ENCODE measurements around the gene HAVCR2.

HAVCR2 gene

GRCh38 chr5:157108976-157109375 lies at the start of gene HAVCR2:
TSS of gene HAVCR2 (minus strand) at chr5:157109044. CDS start at chr5:157108983, 61 bp downstream.
- DNase-seq (ENCODE audit: low read depth): no peak

- DNase-seq (ENCODE audit: low read depth): no peak
These were observed 48.5 kb upstream of the HAVCR2 start for GRCh38 chr5:157157293-157157891.

GRCh38 chr5:157155297-157155696 lies 46.5 kb upstream of the HAVCR2 start:
- no peak for DNase-seq (ENCODE audit: low read depth)

DNA sequence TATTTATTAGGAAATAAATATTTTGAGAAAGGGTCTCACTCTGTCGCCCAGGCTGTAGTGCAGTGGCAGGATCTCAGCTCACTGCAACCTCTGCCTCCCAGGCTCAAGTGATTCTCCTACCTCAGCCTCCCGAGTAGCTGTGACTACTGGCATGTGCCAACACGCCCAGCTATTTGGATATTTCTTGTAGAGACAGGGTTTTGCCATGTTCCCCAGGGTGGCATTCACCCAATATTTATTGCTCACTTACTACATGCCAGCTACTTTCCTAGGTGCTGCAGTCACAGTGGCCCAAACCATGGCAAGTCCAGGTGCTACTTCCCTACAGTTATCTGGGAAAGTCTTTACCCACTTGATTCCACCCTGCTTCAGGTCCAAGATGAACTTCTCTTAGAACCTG lies 42.2 kb upstream of the HAVCR2 start:
- no peak for DNase-seq (ENCODE audit: low read depth)

DNA sequence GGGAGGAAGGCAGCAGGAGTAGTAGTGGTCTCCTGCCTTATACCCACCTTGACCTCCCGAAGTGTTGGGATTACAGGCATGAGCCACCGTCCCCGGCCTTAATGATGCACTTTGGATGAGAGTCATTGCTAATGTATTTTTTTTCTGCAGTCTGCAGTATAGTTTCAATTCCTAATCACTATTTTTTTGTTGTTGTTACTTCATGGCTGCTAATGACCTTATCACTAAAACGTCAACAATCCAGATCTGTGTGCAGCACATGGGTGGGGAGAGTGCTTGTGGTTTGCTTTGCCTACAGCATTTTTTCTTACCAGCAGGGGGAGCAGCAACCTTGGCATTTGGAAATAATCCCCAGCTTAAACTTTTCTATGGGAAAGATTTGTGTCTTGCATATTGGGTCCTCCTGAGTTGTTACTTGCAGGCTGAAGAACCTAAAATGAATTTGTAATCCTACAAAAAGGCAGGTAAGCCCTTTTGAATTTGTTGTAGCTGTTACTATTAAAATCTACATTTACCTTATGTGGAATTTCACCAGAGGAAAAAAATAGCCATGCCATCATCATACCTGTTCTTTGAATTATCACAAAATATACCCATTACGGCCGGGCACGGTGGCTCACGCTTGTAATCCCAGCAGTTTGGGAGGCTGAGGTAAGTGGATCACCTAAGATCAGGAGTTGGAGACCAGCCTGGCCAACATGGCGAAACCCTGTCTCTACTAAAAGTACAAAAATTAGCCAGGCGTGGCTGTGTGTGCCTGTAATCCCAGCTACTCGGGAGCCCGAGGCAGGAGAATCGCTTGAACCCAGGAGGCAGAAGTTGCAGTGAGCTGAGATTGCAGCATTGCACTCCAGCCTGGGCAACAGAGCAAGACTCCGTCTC lies 40.1 kb upstream of the HAVCR2 start:
- peak; percentile 43 for DNase-seq (ENCODE audit: low read depth)

GRCh38 chr5:157143127-157143971 lies 34.5 kb upstream of the HAVCR2 start:
- DNase-seq (ENCODE audit: low read depth): no peak

GRCh38 chr5:157142317-157143126 lies 33.7 kb upstream of the HAVCR2 start, which contains the start of gene MED7:
TSS of gene MED7 (minus strand) at chr5:157142865. CDS start at chr5:157139431, 3,434 bp downstream.
- DNase-seq (ENCODE audit: low read depth): peak; percentile 55

GRCh38 chr5:157137691-157138090 lies 28.8 kb upstream of the HAVCR2 start:
- DNase-seq (ENCODE audit: low read depth): no peak

- DNase-seq (ENCODE audit: low read depth): no peak
These were observed 23.4 kb upstream of the HAVCR2 start for GRCh38 chr5:157132281-157132612.

DNA sequence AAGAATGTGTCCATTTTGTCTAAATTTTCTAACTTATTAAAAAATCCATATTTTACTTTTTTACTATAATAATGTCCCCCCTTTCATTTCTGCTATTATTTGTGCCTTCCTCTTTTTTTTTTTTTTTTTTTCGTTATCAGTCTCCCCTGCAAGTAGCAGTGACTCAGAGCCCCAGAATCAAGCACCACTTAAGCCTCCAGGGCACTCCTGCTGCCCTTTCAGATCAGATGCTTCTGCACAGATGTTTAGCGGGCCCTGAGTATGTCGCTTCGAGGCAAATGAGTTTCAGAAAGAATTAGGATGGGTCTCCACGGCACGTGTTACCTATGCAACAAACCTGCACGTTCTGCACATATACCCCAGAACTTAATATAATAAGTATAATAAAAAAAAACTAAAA lies 22.1 kb upstream of the HAVCR2 start:
- no peak for DNase-seq (ENCODE audit: low read depth)

DNA sequence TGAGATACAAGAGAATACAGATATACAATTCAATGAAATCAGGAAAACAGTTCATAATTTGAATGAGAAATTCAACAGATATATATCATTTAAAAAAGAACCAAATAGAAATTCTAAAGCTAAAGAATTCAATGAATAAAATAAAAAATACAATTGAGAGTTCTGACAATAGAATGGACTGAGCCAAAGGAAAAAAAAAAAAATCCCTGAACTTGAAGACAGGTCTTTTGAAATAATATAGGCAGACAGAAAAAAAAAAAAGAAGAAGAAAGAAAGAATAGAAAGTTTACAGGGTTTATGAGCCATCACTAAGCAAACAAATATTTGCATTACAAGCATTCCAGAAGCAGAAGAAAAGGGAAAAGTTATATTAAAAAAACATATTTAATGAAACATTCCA lies 12.9 kb upstream of the HAVCR2 start:
- DNase-seq (ENCODE audit: low read depth): no peak

DNA sequence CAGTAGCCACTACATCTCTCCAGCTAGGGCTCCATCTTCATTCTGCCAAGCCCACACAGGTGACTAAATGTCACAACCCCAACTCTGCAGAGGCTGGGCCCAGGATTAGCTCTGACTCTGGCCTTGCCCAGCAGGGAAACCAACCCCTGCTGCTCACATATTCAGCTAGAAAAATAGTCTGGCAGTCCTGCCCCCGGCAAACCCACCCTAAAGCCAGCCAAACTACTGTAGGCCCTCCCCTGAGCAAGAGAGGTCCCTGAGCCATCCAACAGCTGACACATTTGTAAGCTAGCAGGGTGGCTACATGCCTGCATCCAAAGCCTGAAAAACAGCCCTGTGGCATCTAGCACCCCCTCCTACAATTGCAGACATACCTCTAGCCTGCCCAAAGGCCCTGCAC lies 11.3 kb upstream of the HAVCR2 start:
- no peak for DNase-seq (ENCODE audit: low read depth)

DNA sequence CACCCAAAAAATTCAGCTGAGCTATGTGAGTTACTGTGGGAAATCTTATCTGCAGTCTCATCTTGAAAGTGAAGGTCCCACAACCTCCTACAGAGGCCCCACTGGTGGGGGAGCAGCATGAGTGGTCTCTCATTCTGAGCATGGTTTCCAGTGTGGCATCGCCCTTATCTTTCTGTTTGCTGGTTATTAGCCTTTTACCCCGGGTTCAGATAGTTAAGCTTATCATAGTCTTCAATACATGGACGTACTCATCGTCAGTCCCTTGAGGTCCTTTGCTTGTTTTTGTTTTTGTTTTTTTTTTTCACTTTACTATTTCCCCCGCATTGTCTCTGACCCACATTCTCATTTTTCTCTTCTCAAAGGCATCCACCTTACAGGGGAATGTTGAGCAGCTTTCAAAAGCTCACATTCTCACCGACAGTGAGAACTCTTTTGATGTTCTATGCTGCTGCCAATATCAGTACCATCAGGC lies 7.7 kb upstream of the HAVCR2 start:
- DNase-seq (ENCODE audit: low read depth): no peak

DNA sequence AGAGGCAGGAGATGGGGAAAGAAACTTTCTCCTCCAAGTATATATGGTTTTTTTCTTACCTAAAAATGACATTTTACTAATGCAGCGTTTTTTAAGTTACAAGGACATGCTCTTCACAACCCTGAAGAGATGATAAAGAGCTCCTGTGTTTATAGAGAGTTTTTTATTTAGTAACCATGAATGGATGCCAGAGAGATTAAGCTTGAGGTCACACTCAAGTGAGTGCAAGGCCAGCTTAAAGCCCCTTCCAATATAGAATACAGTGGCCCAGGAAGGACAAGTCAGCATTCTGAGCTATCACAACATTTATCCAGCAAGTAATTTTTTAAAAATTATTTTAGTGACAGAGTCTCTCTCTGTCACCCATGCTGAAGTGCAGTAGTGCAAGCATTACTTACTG lies 6.7 kb upstream of the HAVCR2 start:
- DNase-seq (ENCODE audit: low read depth): no peak

- no peak for DNase-seq (ENCODE audit: low read depth)
These were observed 6.2 kb upstream of the HAVCR2 start for GRCh38 chr5:157115012-157115411.

DNA sequence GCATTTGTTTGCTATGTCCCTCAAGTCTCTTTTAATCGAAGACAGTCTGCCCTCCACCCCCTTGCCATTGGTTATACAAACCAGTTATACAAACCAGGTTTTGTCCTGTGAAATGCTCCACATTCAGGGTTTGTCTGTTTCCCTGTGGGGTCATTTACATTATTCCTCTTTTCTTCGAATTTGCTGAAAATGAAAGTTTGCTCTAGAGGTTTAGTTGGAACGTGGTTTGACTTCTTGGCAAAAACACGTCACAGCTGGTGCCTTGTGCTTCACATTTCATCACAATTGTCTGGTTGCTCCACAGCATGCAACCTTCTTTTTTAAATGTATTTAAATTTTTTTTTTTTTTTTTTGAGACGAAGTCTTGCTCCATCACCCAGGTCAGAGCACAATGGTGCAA lies 4.2 kb upstream of the HAVCR2 start:
- DNase-seq (ENCODE audit: low read depth): no peak

- no peak for DNase-seq (ENCODE audit: low read depth)
These were observed 900 bp upstream of the HAVCR2 start for GRCh38 chr5:157109744-157110143.

DNA sequence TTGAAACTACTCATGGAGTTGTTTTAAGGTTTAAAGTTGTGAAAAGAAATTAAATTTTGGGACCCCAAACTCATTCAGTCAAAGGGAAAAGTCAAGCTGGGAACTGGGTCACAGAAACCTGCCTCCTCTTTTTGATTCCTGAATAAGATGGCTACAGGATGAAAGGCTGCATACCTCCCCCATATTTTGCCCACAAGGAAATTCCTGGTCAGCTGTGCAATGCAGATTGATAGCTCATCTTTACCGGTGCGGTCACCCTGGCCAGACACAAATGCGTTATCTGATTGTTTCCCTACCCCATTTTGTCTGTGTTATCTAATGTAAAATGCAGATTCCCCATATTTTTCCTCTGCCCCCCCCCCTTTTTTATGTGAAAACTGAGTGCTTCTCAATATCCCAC lies 1.3 kb downstream of the HAVCR2 start:
- no peak for DNase-seq (ENCODE audit: low read depth)

- no peak for DNase-seq (ENCODE audit: low read depth)
These were observed 2.0 kb downstream of the HAVCR2 start for GRCh38 chr5:157106630-157107461.

DNA sequence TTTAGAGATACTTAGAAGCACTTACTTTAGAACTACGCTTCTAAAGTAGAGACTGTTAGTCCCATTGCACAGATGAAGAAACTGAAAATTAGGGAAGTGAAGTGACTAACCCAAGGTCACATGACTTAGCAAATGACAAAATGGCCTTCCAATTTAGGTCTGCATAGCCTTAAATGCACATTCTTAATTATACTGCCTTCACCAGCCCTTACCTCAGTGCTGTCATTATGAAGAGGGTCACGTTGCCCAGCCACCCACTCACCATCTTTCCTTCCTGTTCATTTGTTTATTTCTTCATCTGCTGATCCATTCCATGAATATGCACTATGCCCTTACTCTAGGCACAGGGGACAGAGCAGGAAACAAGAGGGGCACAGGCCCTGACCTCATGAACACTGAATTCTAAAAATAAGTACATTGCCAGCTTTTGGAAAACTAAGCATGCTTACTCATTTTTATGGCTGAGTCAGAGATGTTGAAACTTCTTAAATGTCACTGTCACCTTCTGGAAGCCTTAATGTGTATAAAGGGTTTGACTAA lies 8.6 kb downstream of the HAVCR2 start:
- no peak for DNase-seq (ENCODE audit: low read depth)
